MG63 (cell line): ENCODE data around the gene FERMT3. TPM values are rescaled to one million over a fixed set of nuclear protein-coding genes. Genes with fewer than 3 reads are reported as not detected.
A peak's percentile ranks its signal among the peaks of the same experiment; 100 is the strongest.

Experiments
- DNase-seq: peaks from one replicate; pipeline ENCODE4 v3.0.0-alpha.2; 2020
- H3K27me3 ChIP-seq: fragments of 250-450 bp; sonication (Bioruptor Pico); 2 replicates; pipeline ENCODE4 v1.5.1; 2020; ENCODE audit warnings: mild to moderate bottlenecking, moderate library complexity
- H3K36me3 ChIP-seq: fragments of 250-450 bp; sonication (Bioruptor Pico); 2 replicates; pipeline ENCODE4 v1.5.1; 2020; ENCODE audit warnings: mild to moderate bottlenecking, moderate library complexity
- H3K4me3 ChIP-seq: fragments of 250-450 bp; sonication (Bioruptor Pico); 2 replicates; pipeline ENCODE4 v1.5.1; 2020; ENCODE audit warnings: mild to moderate bottlenecking, moderate library complexity
- H3K9me3 ChIP-seq: fragments of 250-450 bp; sonication (Bioruptor Pico); 2 replicates; pipeline ENCODE4 v1.5.1; 2020; ENCODE audit warnings: mild to moderate bottlenecking, moderate library complexity
- total RNA-seq: library from RNA; depleted of rRNA; stranded (reverse); fragments of >200 nt; shearing (Covaris generic); gene quantifications from 2 replicates; pipeline ENCODE4 v1.2.3, GENCODE V29; 2014; ENCODE audit warnings: low replicate concordance

Gene FERMT3
- total RNA-seq, 1 experiment from 2014 or later, result not detected

GRCh38 chr11:64208796-64209562, 2.5 kb downstream of the FERMT3 start:
- no peak for DNase-seq
- Histone ChIP-seq H3K4me3 (no peak overlapping the region), H3K9me3 (no peaks in the 10 kb centered on the region), H3K36me3 (peaks cover 33% of the 10 kb centered on the region), H3K27me3 (no peaks in the 10 kb centered on the region)

GRCh38 chr11:64209563-64209843, 3.0 kb downstream of the FERMT3 start:
- Histone ChIP-seq H3K36me3 (peaks cover 27% of the 10 kb centered on the region), H3K4me3 (no peak overlapping the region), H3K27me3 (no peaks in the 10 kb centered on the region), H3K9me3 (no peaks in the 10 kb centered on the region)
- no peak for DNase-seq

GRCh38 chr11:64210301-64211020, 3.9 kb downstream of the FERMT3 start:
- Histone ChIP-seq H3K9me3 (no peaks in the 10 kb centered on the region), H3K4me3 (no peak overlapping the region), H3K36me3 (peaks cover 18% of the 10 kb centered on the region), H3K27me3 (no peaks in the 10 kb centered on the region)
- no peak for DNase-seq

GRCh38 chr11:64211181-64211872, 4.8 kb downstream of the FERMT3 start:
- Histone ChIP-seq H3K27me3 (no peaks in the 10 kb centered on the region), H3K9me3 (no peaks in the 10 kb centered on the region), H3K4me3 (no peak overlapping the region), H3K36me3 (peaks cover 9% of the 10 kb centered on the region)
- no peak for DNase-seq

GRCh38 chr11:64216879-64217278, 10.4 kb downstream of the FERMT3 start:
- Histone ChIP-seq H3K36me3 (peaks cover 7% of the 10 kb centered on the region; the same call in 1 of the 2 replicates), H3K9me3 (no peaks in the 10 kb centered on the region), H3K27me3 (no peaks in the 10 kb centered on the region), H3K4me3 (no peak overlapping the region)
- DNase-seq, result no peak

- Histone ChIP-seq H3K36me3 (peaks cover 7% of the 10 kb centered on the region; the same call in 1 of the 2 replicates), H3K4me3 (no peak overlapping the region), H3K9me3 (no peaks in the 10 kb centered on the region), H3K27me3 (no peaks in the 10 kb centered on the region)
- DNase-seq, result no peak
Observed at GRCh38 chr11:64218628-64219353, 12.3 kb downstream of the FERMT3 start.

- Histone ChIP-seq H3K27me3 (no peaks in the 10 kb centered on the region), H3K4me3 (no peak overlapping the region), H3K9me3 (no peaks in the 10 kb centered on the region), H3K36me3 (peaks cover 7% of the 10 kb centered on the region; the same call in 1 of the 2 replicates)
- DNase-seq, result no peak
Observed at GRCh38 chr11:64219354-64219684, 12.8 kb downstream of the FERMT3 start.

GRCh38 chr11:64219755-64220154, 13.2 kb downstream of the FERMT3 start:
- no peak for DNase-seq
- no peak overlapping the region for H3K4me3 ChIP-seq
- H3K27me3 ChIP-seq, result no peaks in the 10 kb centered on the region
- H3K9me3 ChIP-seq, result no peaks in the 10 kb centered on the region
- peaks cover 7% of the 10 kb centered on the region; the same call in 1 of the 2 replicates for H3K36me3 ChIP-seq

GRCh38 chr11:64220271-64220670, 13.8 kb downstream of the FERMT3 start:
- Histone ChIP-seq H3K4me3 (no peak overlapping the region), H3K9me3 (no peaks in the 10 kb centered on the region), H3K27me3 (no peaks in the 10 kb centered on the region), H3K36me3 (peaks cover 7% of the 10 kb centered on the region; the same call in 1 of the 2 replicates)
- DNase-seq, result no peak

GRCh38 chr11:64220798-64221197, 14.3 kb downstream of the FERMT3 start:
- no peak for DNase-seq
- no peak overlapping the region for H3K4me3 ChIP-seq
- H3K36me3 ChIP-seq, result peaks cover 7% of the 10 kb centered on the region; the same call in 1 of the 2 replicates
- H3K9me3 ChIP-seq, result no peaks in the 10 kb centered on the region
- no peaks in the 10 kb centered on the region for H3K27me3 ChIP-seq

GRCh38 chr11:64222651-64223000, 16.1 kb downstream of the FERMT3 start:
- Histone ChIP-seq H3K9me3 (no peaks in the 10 kb centered on the region), H3K36me3 (peaks cover 7% of the 10 kb centered on the region; the same call in 1 of the 2 replicates), H3K27me3 (no peaks in the 10 kb centered on the region), H3K4me3 (no peak overlapping the region)
- no peak for DNase-seq

- Histone ChIP-seq H3K9me3 (no peaks in the 10 kb centered on the region), H3K4me3 (no peak overlapping the region), H3K36me3 (peaks cover 7% of the 10 kb centered on the region; the same call in 1 of the 2 replicates), H3K27me3 (no peaks in the 10 kb centered on the region)
- DNase-seq, result no peak
Observed at GRCh38 chr11:64223001-64223651, 16.6 kb downstream of the FERMT3 start.

GRCh38 chr11:64224151-64224890, 17.8 kb downstream of the FERMT3 start:
- Histone ChIP-seq H3K27me3 (no peaks in the 10 kb centered on the region), H3K4me3 (no peak overlapping the region), H3K36me3 (peaks cover 10% of the 10 kb centered on the region), H3K9me3 (no peaks in the 10 kb centered on the region)
- no peak for DNase-seq

GRCh38 chr11:64224891-64225607, 18.5 kb downstream of the FERMT3 start:
- Histone ChIP-seq H3K4me3 (peak overlapping the region; percentile 90), H3K36me3 (peaks cover 10% of the 10 kb centered on the region)
- no peak for DNase-seq

More at GRCh38 chr11:64224891-64225607, 18.5 kb downstream of the FERMT3 start:
- Histone ChIP-seq H3K9me3 (no peaks in the 10 kb centered on the region), H3K27me3 (no peaks in the 10 kb centered on the region)
